Breast epithelium (tissue), 4 donors: ENCODE measurements around the gene LTB4R. TPM values are rescaled to one million over a fixed set of nuclear protein-coding genes. Genes with fewer than 3 reads are reported as not detected.
A peak's percentile ranks its signal among the peaks of the same experiment; 100 is the strongest.

Experiments
- DNase-seq, 2 donors: peaks; one replicate each; pipeline ENCODE4 v3.0.0-alpha.2; 2019; ENCODE audit warnings: low spot score in 2 of 2
- H3K27ac ChIP-seq, 2 donors: fragments of 200-600 bp; sonication (generic) in 1 of 2; one replicate each; pipeline ENCODE4 v1.5.1; 2016 to 2019; ENCODE audit warnings: mild to moderate bottlenecking in 1 of 2
- H3K27me3 ChIP-seq, 2 donors: fragments of 200-600 bp; sonication (generic) in 1 of 2; one replicate each; pipeline versions ENCODE4 v1.5.1 to v1.6.0; 2017 to 2019; ENCODE audit warnings: control low read depth in 1 of 2, mild to moderate bottlenecking in 1 of 2
- H3K36me3 ChIP-seq: fragments of 200-600 bp; one replicate; pipeline ENCODE4 v1.5.1; 2019
- H3K4me1 ChIP-seq, 2 donors: fragments of 200-600 bp; sonication (generic); one replicate each; pipeline ENCODE4 v1.5.1; 2016 to 2019; ENCODE audit warnings: control low read depth in 1 of 2
- H3K4me3 ChIP-seq, 3 donors: fragments of 200-600 bp; sonication (generic); 1 replicate in 2 of 3; 2 replicates in 1 of 3; pipeline ENCODE4 v1.5.1; 2016 to 2019; ENCODE audit warnings: mild to moderate bottlenecking in 3 of 3, moderate library complexity in 2 of 3
- H3K9me3 ChIP-seq, 2 donors: fragments of 200-600 bp; sonication (generic) in 1 of 2; one replicate each; pipeline ENCODE4 v1.5.1; 2016 to 2019; ENCODE audit warnings: control low read depth in 1 of 2
- CTCF ChIP-seq, 3 donors: fragments of 450-650 bp; IDR thresholded peaks; one replicate each; pipeline ENCODE4 v1.5.1; 2016 to 2017; ENCODE audit warnings: antibody characterized with exemption in 3 of 3, mild to moderate bottlenecking in 3 of 3, moderate library complexity in 3 of 3
- POLR2A ChIP-seq: fragments of 450-650 bp; IDR thresholded peaks from one replicate; pipeline ENCODE4 v1.6.1; 2016; ENCODE audit warnings: antibody characterized with exemption, mild to moderate bottlenecking, moderate library complexity
- POLR2AphosphoS5 ChIP-seq, 3 donors: sonication (generic); formaldehyde crosslinking; IDR thresholded peaks; one replicate each; pipeline ENCODE4 v1.6.1; 2017; ENCODE audit warnings: antibody characterized with exemption in 3 of 3
- intact Hi-C: fragments of 100-400 bp; cut with DNase I; formaldehyde crosslinking; loops from one replicate; pipeline ENCODE4 v1.15.1; 2023; ENCODE audit warnings: low total_unique reads
- total RNA-seq, 3 donors: library from RNA; depleted of rRNA; stranded (reverse); fragments of >200 nt; gene quantifications; one replicate each; pipeline ENCODE4 v1.1.0, GENCODE V29; 2016

LTB4R gene
- total RNA-seq: 10 to 100 TPM in 2 of 3 donors, 1 to 10 TPM in 1; 5.7 to 18.4 (median 12.8) TPM

GRCh38 chr14:24310646-24311604 is at the start of gene LTB4R:
LTB4R (plus strand) TSS chr14:24311502; CDS start chr14:24315652, 4,150 bp downstream.
- H3K27ac ChIP-seq: peak within 1 kb of the TSS; percentile 90 to 91
- H3K9me3 ChIP-seq: no peaks in the 10 kb centered on the region
- peak within 1 kb of the TSS; percentile 55 to 77 (median 61) for H3K4me3 ChIP-seq
- peak; percentile 23 to 53 (median 37) for TF ChIP-seq POLR2AphosphoS5 (IDR thresholded peaks at IDR 0.05)
- peak in 2 of 3 donors; percentile 39 to 55 for TF ChIP-seq CTCF (IDR thresholded peaks at IDR 0.05)
- no peak for TF ChIP-seq POLR2A
- peak; percentile 64 to 74 for DNase-seq
- intact Hi-C loops: no loop called here
- H3K4me1 ChIP-seq: peaks cover 12 to 19% of the 10 kb centered on the region in 2 donors
- no peaks in the 10 kb centered on the region for H3K36me3 ChIP-seq
- H3K27me3 ChIP-seq: no peaks in the 10 kb centered on the region

- intact Hi-C loops: no loop called here
- Histone ChIP-seq H3K4me1 (no peaks in the 10 kb centered on the region), H3K4me3 (no peak overlapping the region), H3K36me3 (peaks cover 9% of the 10 kb centered on the region), H3K27ac (no peak overlapping the region), H3K9me3 (no peaks in the 10 kb centered on the region), H3K27me3 (no peaks in the 10 kb centered on the region)
- no peak for DNase-seq
- no peak for TF ChIP-seq POLR2A
- no peak for TF ChIP-seq CTCF (IDR thresholded peaks at IDR 0.05)
- TF ChIP-seq POLR2AphosphoS5 (IDR thresholded peaks at IDR 0.05): no peak
Measured at GRCh38 chr14:24261969-24262327, 49.4 kb upstream of the LTB4R start.

DNA sequence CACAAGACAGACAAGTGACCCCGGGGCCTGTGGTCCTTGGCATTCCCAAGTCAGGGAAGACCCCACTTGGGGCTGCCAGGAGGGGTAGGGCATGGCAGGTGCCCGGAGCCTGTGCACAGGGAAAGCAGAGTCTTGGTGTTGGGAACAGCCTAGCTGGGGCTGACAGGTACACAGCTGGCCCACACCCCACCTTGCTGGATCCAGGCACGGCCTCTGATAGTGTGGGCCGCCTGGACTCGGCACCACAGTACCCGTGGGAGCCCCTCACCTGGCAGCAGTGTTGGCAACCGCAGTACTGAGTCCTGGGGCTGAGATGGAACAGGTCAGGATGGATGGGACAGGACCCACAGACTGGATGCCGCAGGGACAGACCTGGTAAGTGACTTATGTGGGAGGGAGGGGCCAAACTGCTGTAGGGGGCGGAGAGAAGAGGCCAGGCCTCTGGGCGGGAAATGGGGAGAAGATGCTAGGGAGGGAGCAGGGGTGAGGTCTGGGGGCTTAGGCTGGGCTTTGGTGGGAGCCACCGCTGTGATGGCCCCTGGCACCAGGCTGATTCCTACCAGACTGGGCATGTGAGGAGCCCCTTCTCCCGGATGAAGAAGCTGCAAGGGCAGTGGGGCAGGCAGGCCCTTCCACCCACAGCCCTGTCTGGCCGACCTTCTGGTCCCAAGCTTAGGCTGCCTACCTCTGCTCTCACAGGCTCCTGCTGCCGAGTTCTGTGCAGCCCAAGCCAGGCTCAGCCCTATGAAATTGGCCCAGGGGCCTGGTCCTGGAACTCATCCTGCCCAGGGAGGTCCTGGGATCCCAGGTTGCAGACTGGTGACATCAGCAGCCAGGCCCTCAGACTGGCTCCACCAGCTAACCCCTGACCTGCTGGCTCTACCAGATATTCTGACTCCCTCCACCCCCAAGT is 48.2 kb upstream of the LTB4R start, which contains the start of gene TGM1:
TGM1 (minus strand) TSS at position 357 of the 913 bp plus-strand sequence. CDS start 825 bp downstream, outside the sequence.
- intact Hi-C loops: no loop called here
- no peaks in the 10 kb centered on the region for H3K27me3 ChIP-seq
- H3K36me3 ChIP-seq: peaks cover 9% of the 10 kb centered on the region
- no peaks in the 10 kb centered on the region for H3K4me1 ChIP-seq
- TF ChIP-seq POLR2A (no peak), CTCF (IDR thresholded peaks at IDR 0.05) (no peak), POLR2AphosphoS5 (IDR thresholded peaks at IDR 0.05) (no peak)
- H3K27ac ChIP-seq: peak within 1 kb of the TSS; percentile 45 to 55
- no peaks in the 10 kb centered on the region for H3K9me3 ChIP-seq
- no peak within 1 kb of the TSS for H3K4me3 ChIP-seq
- no peak for DNase-seq

GRCh38 chr14:24263848-24264247 is 47.5 kb upstream of the LTB4R start:
- no peak for DNase-seq
- H3K27me3 ChIP-seq: no peaks in the 10 kb centered on the region
- intact Hi-C loops: no loop called here
- no peaks in the 10 kb centered on the region for H3K4me1 ChIP-seq
- no peak overlapping the region for H3K4me3 ChIP-seq
- peak overlapping the region; percentile 45 to 55 for H3K27ac ChIP-seq
- peaks cover 9% of the 10 kb centered on the region for H3K36me3 ChIP-seq
- TF ChIP-seq POLR2AphosphoS5 (IDR thresholded peaks at IDR 0.05): no peak
- TF ChIP-seq CTCF (IDR thresholded peaks at IDR 0.05): no peak
- TF ChIP-seq POLR2A: no peak
- no peaks in the 10 kb centered on the region for H3K9me3 ChIP-seq
